Activated CD8-positive, alpha-beta memory T cell treated with anti-CD3 and anti-CD28 coated beads, Interleukin-2, amount 50 U/mL, for 24 hours (primary cell): ENCODE results near the gene ZNF202.
"Not testable (repeated sequence)": the region's sequence is repeated elsewhere in the genome, so short reads cannot be mapped to it uniquely, and the experiment has no call there.

Experiments
- DNase-seq: peaks from one replicate; pipeline ENCODE4 v3.0.0-alpha.2; 2020; ENCODE audit errors: extremely low read depth

ZNF202 gene

DNA sequence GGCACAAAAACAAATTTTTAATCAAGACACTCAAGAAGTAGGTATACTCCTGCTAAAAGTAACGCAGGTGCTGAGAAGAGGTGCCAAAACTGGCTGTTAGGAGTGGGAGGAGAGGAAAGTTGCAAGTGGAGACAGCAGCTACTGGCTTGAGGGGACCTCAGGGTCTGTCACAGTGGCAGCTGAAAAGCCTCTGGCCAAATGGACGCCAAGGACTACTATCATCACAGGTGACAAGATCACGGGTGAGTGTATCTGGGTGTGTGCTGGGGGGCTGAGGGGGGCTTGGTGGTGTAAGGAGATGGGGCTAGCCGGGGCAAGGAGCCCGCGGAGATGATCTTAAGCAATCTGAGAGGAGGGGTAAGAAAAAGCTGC is 687 bp downstream of the ZNF202 start:
- no peak for DNase-seq

DNA sequence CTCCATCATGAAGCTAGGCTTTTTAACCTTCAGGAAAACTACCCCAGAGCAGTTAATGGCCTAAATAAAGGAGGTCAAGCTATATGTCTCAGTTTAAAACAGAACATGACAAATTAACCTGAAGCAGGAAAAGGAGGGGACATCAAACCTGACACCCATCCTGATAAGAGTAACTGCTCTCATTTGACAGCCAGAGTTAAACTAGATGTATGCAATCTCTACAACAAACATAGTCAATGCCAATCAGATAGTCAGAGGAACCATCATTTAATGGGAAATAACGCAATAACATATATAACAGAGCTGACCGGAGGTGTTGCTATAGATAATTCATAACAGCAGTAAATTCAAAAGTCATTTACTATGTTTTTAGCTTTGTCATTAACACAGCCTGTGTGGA is 3.1 kb downstream of the ZNF202 start:
- DNase-seq, result no peak

DNA sequence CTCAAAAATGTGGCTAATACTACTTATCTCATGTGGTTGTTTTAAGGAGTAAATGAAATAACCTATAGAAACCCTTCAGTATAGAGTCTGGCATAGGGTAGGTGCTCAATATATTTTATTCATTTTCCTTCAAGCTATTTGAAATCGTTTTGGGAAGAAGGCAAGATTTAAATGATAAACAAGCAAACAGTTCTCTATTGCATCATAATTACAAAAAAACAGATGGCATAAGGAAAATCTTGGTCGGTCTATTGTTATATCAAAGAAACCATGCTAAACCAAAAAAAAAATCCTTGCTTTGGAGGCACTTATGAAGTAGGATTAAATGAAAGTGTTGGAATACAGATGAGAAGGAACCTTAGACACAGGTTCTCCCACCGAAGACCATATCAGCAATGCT is 4.7 kb downstream of the ZNF202 start:
- DNase-seq, result no peak

DNA sequence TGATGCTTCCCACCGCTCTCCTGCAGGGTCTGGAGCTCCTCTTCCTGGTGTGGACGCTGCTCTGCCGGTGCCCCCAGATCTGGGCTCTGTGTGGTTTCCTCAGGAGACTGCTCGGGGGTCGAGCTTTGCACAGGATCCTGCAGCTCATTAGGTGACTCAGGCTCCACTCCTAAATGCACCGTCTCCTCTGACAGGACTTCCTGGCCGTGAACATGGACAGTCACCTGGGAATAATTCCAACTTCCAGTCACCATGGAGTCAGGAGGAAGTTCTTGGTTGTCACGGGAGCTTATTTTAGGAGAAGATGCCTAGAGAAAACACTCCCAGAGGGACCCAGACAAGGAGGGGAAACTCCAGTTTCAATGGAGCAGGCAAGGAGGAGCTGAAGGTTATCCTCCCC is 11.9 kb downstream of the ZNF202 start:
- DNase-seq, result no peak

DNA sequence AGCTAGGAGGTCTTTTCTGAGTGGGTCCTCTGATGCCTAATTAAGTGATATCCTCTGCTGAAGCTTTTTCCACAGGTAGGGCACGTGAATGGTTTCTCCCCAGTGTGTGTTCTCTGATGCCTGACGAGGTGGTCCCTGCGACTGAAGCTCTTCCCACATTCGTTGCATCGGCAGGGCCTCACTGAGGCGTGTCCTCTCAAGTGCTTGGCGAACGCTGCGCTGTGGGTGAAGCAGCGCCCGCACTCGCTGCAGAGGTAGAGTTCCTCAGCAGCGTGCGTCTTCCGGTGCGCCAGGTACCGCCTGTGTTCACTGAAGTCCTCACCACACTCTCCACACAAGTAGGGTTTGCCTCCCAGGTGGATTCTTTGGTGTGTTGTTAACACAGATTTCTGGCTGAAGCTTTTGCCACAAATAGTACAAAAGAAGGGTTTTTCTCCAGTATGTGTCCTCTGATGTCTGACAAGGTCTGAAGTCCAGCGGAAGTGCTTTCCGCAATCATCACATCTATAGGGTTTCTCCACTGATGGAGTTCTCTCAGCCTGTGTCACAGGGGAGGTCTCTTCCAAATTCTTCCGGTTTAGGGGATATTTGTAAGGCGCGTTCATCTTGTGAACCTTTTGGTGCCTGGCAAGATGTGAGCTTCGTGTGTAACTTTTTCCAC is 15.3 kb downstream of the ZNF202 start:
- no peak for DNase-seq

DNA sequence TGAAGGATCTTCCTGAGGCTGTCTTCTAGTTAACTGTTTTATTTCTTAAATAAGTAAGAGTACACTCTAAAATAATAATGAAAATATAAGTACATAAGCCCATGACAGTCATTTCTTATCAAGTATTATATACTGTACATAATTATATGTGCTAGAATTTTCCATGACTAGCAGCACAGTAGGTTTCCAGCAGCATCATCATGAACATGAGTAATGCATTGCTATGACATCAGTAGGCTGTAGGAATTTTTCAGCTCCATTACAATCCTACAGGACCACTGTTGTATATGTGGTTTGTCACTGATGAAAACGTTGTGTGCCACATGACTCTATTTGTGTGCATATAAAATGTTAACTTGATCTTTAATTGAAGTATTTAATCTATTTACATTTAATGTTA is 22.0 kb downstream of the ZNF202 start:
- no peak for DNase-seq

DNA sequence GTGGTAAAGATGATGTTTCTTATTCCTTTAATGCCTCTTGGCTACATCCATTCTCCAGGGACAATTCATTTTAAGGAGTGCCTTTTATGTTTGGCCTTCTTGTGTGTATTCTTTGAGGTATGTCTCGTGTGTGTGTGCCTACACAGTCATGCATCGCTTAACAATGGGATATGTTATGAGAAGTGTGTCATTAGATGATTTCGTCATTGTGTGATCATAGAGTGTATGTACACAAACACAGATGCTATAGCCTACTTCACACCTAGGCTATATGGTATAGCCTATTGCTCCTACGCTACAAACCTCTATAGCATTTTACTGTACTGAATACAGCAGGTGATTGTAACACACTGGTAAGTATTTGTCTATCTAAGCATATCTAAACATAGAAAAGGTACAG is 23.0 kb downstream of the ZNF202 start:
- no peak for DNase-seq

DNA sequence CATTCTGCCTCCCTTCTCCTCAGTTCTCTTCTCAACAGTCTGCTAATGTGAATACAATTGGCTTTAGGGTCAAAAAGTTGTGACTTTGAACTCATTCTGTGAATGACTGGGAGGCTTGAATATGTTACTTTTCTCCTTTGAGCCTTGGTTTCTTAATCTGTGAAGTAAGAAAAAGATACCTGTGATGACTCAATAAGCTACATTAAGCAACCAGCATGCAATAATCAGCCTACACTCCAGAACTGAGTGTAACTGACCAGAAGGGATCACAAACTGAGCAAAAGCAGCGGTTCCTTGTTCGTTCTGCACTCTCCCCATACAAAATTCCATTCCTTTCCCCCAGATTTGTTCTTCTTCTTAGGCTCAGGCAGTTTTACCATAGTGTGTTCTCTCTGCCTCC is 23.4 kb downstream of the ZNF202 start:
- no peak for DNase-seq

DNA sequence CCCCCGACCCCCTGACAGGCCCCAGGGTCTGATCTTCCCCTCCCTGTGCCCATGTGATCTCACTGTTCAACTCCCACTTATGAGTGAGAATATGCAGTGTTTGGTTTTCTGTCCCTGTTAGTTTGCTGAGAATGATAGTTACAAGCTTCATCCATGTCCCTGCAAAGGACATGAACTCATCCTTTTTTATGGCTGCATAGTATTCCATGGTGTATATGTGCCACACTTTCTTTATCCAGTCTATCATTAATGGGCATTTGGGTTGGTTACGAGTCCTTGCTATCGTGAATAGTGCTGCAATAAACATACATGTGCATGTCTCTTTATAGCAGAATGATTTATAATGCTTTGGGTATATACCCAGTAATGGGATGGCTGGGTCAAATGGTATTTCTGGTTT is 28.8 kb downstream of the ZNF202 start:
- DNase-seq, result not testable (repeated sequence)

DNA sequence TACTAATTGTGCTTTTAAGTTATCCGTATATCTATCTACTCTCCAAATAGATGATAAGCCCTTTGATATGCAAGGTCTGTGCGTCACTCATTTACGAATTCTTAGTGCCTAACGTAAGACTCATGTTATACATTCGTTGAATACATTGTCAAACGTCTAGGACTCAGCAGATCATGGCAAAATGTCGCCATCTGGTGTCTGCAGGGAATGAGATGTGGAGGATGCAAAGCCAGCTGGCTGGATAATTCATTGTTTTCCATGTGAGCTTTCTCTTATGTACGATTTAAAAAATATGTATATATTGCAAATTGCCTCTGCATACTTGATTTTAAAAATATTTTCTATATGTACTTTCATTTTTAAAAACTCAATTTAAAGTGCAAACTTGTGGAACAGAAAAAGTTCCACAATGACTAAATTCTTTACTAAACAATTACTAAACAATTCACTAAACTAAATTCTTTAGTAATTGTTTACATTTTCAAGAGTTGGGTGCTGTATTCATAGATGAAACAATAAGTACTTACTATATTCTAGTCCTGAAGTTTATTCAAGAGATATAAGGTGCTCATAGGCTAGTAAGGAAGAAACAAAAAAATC is 33.8 kb downstream of the ZNF202 start:
- DNase-seq, result peak; percentile 15

DNA sequence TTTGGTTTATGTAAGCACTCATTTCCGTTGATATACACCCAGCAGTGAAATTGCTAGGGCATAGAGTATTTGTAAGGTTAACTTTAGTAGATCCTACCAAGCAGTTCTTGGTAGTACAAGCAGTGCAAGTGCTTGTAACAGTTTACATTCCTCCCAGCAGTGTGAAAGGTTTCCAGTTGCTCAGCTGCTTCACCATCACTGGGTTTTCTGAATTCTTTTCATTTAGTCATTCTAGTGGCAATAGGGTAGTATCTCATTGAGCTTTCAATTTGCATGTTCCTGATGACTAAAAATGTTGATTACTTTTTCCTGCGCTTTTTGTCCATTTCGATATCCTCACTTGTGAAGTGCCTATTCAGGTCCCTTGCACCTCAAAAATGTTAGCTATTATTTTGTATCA is 34.3 kb downstream of the ZNF202 start:
- no peak for DNase-seq

DNA sequence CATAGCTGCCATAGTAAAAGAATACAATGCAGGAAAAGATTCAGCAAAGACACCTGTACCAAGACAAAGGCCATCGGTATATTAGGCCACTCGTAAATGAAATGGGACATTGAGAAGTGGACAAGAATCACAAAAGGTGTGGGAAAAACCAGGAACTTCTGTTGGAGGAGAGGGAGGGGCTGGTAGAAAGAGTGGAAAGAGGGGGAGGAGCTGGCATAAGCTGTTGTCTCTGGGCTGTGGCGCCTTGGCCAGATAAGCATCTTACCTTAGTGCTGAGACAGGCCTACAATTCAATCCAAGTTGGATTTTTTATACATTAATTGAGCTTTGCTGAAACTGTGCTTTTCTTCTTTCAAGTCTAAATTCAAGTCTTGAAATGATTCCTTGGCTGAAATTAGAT is 37.1 kb downstream of the ZNF202 start:
- no peak for DNase-seq

DNA sequence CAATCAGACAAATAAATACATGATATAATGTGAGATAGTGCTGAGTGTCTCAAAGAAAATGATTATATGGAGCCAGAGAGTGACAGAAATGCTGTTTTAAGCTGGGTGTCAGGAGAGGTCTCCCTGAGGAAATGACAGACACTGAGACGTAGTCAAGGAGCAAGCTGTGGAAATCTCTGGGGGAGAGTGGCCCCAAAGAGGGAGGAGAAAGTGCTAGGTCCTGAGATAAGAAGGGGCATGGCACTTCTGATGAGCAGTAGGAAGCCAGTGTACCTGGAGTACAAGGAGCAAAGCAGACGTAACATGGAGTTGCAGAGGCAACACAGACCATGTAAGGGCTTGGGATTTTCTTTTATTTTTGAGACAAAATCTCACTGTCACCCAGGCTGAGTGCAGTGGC is 38.8 kb downstream of the ZNF202 start:
- DNase-seq, result no peak

DNA sequence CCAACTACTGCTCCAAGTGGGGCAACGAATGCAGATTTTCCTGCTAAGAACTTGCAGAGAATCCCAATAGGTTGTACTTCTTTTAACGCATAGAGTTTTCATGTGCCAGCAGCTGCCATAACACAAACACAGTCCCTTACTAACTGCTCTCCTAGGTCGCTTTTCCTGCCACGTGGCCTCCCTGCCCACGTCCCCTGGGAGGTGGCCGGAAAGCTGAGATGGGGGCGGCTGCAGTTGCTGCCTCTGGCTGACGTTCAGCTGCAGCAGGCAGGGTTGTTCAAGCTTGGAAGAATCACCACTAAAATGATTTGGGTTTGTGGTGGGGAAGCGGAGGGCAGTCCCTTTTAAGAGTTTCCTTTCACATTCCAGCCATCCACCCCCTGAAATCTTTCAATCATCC is 39.3 kb downstream of the ZNF202 start:
- DNase-seq, result no peak

DNA sequence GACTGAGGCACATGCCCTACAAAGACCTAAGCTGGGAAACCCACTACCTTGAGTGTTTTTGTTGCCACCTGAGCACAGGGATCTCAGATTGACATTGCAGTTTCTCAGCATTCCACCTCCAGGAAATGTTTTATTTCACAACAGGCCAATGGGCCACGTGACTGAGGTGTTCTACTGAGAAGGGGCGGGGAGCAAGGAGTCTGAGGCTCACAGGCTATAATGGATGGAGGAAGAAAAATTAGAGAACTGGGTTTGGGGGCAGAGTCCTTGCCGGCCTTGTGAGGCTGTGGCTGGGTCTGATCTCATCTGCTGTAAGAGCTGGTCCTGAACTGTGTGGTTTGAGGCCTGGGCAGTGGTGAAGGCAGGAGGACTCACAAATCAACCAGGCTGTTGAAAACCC is 40.7 kb downstream of the ZNF202 start:
- DNase-seq, result no peak

DNA sequence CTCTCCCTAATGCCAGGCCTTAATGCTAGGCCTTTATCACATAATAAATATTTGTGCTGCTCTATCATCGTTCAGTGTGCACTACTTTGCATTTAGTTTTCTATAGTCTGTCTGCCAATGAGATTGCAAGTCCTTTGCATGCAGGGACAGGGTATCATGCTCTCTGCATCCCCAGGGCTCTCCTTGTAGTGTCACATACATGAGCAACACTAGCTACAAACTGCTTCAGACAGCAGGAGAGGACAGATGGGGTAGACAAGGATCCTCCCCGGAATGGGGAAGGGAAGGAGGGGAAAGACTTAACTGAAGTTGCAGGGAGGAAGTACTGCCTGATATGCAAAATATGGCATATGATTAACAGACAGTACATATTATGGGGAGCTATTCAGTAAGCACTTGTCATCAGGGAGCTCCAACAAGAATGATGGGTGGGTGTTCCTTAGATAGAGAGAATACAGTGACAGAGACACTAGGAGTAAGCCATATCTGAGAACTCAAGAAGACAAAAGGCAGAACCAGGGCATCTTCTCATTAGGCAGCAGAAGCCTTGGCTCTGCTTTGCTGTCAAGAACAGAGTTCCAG is 42.8 kb downstream of the ZNF202 start:
- no peak for DNase-seq

DNA sequence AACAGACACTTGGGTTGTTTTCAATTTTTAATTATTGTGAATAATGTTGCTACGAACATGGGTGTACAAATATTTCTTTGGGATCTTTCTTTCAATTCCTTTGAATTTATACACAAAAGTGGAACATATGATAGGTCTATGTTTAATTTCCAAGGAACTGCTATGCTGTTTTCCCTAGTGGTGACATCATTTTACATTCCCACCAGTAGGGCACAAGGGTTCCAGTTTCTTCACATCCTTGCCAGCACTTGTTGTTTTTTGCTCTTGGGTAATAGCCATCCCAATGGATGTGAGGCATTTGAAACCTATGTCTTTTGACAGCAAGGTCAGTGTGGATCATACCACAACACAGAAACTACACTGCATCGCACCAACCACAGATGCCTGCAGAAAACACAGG is 45.3 kb downstream of the ZNF202 start:
- DNase-seq, result no peak

DNA sequence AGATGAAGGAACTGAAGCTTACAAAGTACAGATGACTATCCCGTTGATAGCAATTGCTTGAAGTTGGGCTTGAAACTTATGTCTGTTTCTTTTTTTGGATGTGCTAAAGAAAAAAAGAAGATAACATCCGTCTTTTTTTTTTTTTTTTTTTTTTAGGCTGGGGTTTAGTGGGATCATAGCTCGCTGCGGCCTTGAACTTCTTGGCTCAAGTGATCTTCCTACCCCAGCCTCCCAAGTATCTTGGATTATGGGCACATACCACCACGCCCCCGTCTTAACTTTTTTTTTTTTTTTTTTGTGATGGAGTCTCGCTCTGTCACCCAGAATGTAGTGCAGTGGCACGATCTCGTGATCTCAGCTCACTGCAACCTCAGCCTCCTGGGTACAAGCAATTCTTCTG is 46.2 kb downstream of the ZNF202 start:
- DNase-seq, result no peak

DNA sequence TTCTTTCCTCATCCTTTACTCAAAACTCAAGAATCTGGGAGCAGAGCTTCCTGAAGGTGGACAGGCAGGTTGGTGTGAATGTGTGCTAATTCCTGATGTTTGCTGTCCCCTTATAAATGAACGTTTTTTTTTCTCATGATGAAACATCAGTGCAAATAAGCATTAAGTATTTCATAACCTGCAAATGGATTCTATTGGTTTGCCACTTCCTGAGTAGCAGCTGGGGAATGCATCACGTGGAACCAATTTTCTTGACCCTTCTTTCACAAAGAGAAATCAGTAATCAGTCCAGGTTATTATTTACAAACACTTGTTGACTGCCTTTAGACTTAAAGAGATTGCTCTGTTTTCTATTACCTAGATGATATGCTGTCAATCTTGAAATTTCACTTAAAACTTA is 46.9 kb downstream of the ZNF202 start:
- no peak for DNase-seq

DNA sequence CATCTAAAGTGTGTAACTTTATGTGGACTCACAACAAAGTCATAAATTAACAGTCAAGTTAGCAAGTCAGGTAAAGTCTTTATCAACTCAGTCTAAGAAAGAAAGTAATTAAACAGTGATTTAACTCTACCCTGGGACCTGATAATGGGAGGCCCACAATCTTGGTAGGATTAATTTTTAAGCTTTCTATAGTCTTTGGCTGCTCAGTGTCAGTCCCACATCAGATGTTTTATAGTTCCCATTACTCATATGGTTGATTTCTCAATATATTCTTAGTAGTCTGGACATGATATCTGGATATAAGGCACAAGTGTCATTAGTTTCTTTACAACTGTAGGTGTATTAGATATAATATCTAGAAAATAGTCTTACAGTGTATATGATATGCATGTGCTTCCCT is 48.5 kb downstream of the ZNF202 start:
- no peak for DNase-seq

DNA sequence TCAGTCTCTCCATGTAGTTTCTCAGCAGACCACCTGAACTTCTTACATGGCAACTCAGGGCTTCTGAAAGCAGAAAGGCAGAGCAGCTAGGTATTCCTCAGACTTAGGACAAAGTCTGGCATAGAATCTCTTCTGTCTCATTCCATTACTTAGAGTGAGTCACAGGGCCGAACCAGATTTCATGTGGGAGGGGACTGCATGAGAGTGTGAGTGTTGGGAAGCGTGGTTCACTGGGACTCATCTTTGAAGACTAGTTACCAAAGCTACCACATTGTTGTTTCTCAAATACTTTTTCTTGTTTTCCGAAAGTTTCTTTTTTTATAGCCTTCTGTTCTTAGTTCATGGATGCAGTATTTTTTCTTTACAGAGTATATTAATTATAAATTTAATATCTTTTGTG is 51.0 kb downstream of the ZNF202 start:
- no peak for DNase-seq

DNA sequence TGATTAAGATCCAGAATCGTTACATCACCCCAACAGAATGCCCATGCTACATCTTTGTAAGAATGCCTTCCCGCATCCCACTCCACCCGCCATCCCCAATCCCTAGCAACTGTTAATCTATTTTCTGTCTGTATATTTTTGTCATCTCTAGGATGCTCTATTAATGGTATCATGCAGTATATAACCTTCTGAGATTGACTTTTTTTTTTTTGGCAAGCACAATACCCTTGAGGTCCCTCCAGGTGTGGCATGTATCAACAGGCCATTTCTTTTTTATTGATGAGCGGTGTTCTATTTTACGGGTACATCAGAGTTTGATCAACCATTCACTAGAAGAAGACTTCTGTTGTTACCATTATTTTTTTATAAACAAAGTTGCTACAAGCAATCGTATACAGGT is 56.9 kb downstream of the ZNF202 start:
- no peak for DNase-seq

DNA sequence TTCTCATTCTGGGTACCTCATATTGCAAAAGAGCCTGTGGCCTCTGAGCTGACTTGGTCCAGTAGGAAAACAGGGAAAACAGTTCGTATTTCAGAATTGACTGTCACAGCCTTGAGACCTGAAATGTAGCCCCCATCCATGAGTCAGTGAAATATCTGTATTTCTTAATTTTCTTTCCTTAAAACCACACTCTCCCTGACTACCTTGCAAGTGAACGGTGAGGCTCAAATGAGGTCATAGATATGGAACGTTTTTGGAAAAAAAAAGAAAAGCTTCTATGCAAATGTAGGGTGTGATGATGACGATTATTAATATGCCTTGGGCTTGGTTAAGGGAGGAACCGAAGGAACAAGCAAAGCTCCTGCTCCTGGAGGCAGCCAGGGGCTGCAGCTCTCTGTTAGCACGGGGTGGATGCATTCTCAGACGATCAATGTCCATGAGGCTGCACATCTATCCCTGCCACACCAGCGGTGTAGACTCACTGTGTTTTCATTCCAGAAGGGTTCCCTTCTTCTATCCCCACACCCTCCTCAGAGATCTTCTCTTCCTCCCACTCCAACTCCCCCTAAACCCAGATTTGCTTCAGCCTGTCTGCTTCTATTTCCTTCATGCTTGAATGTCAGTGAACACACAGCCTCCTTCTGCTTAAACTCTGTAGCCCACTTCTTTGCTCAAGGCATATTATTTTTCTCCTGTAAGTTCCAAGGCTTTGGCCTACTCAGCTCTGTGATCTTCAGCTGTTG is 57.9 kb downstream of the ZNF202 start:
- DNase-seq, result no peak
